Measurements from ENCODE around the gene EFCAB7.

The EFCAB7 gene

GRCh38 chr1:63601061-63601460, 77.7 kb downstream of the EFCAB7 start:
- Histone ChIP-seq H3K27me3 (no peaks in the 10 kb centered on the region), H3K4me1 (no peaks in the 10 kb centered on the region), H3K9me3 (no peaks in the 10 kb centered on the region), H3K4me3 (no peak overlapping the region), H3K27ac (no peak overlapping the region), H3K36me3 (no peaks in the 10 kb centered on the region)
- intact Hi-C loops (cut with DNase I; ENCODE audit: low total_unique reads), result no loop called here
- TF ChIP-seq, protein P1, sequence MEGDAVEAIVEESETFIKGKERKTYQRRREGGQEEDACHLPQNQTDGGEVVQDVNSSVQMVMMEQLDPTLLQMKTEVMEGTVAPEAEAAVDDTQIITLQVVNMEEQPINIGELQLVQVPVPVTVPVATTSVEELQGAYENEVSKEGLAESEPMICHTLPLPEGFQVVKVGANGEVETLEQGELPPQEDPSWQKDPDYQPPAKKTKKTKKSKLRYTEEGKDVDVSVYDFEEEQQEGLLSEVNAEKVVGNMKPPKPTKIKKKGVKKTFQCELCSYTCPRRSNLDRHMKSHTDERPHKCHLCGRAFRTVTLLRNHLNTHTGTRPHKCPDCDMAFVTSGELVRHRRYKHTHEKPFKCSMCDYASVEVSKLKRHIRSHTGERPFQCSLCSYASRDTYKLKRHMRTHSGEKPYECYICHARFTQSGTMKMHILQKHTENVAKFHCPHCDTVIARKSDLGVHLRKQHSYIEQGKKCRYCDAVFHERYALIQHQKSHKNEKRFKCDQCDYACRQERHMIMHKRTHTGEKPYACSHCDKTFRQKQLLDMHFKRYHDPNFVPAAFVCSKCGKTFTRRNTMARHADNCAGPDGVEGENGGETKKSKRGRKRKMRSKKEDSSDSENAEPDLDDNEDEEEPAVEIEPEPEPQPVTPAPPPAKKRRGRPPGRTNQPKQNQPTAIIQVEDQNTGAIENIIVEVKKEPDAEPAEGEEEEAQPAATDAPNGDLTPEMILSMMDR (IDR thresholded peaks at IDR 0.05), result no peak
- DNase-seq, result no peak

DNA sequence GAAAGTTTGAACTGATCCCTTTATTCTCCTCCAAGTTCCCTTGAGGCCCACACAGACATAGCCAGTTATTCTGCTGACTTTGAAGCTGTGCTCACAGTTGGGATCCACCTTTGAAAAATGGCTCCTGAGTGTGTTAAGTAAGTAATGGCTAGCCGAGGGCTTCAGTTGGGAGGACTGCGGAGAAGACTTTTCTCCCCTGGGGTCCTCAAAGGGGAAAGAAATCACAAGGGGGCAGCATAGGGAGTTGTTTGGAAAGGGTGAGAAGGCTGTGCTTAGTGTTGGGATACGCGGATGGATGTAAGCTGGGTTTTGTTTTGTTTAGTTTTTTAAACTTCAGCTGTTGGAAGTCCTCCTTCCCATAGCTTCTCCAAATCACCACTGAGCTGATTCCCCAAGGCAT, 78.1 kb downstream of the EFCAB7 start:
- no peaks in the 10 kb centered on the region for H3K9me3 ChIP-seq
- DNase-seq, result no peak
- no peaks in the 10 kb centered on the region for H3K27me3 ChIP-seq
- intact Hi-C loops (cut with DNase I; ENCODE audit: low total_unique reads), result no loop called here
- TF ChIP-seq, protein P1 (IDR thresholded peaks at IDR 0.05), result no peak
- H3K4me1 ChIP-seq, result no peaks in the 10 kb centered on the region
- H3K36me3 ChIP-seq, result no peaks in the 10 kb centered on the region
- no peak overlapping the region for H3K4me3 ChIP-seq
- no peak overlapping the region for H3K27ac ChIP-seq

- Histone ChIP-seq H3K9me3 (no peaks in the 10 kb centered on the region), H3K27me3 (no peaks in the 10 kb centered on the region), H3K4me1 (no peaks in the 10 kb centered on the region), H3K36me3 (no peaks in the 10 kb centered on the region), H3K27ac (no peak overlapping the region), H3K4me3 (no peak overlapping the region)
- intact Hi-C loops (cut with DNase I; ENCODE audit: low total_unique reads), result no loop called here
- DNase-seq, result no peak
- TF ChIP-seq, protein P1 (IDR thresholded peaks at IDR 0.05), result no peak
Measured at GRCh38 chr1:63601912-63602311, 78.6 kb downstream of the EFCAB7 start.

DNA sequence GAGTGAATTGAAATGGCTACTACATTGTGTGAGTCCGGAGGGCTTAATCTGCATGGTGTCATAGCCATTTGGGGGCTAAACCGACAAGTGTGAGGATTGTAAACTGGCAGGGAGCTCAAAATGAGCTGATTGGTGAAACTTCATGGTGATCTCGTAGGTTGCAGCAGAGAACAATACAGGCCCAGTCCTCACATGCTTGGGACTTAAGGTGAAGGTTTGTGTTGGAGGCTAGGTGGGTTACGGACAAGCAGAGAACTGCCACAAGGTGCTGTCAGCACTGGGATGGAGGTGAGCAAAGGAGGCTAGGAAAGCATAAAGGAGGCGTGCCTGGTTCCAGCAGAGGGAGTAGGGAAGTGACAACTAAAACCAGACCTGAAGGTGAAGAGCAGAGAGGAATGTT, 79.3 kb downstream of the EFCAB7 start:
- no peak overlapping the region for H3K4me3 ChIP-seq
- no peak for DNase-seq
- H3K4me1 ChIP-seq, result no peaks in the 10 kb centered on the region
- H3K9me3 ChIP-seq, result no peaks in the 10 kb centered on the region
- intact Hi-C loops (cut with DNase I; ENCODE audit: low total_unique reads), result no loop called here
- H3K27ac ChIP-seq, result no peak overlapping the region
- H3K27me3 ChIP-seq, result no peaks in the 10 kb centered on the region
- TF ChIP-seq, protein P1 (IDR thresholded peaks at IDR 0.05), result no peak
- H3K36me3 ChIP-seq, result no peaks in the 10 kb centered on the region

GRCh38 chr1:63603810-63604209, 80.5 kb downstream of the EFCAB7 start:
- Histone ChIP-seq H3K27me3 (no peaks in the 10 kb centered on the region), H3K4me3 (no peak overlapping the region), H3K36me3 (no peaks in the 10 kb centered on the region), H3K9me3 (no peaks in the 10 kb centered on the region), H3K4me1 (no peaks in the 10 kb centered on the region), H3K27ac (no peak overlapping the region)
- intact Hi-C loops (cut with DNase I; ENCODE audit: low total_unique reads), result no loop called here
- DNase-seq, result no peak
- TF ChIP-seq, protein P1 (IDR thresholded peaks at IDR 0.05), result no peak

DNA sequence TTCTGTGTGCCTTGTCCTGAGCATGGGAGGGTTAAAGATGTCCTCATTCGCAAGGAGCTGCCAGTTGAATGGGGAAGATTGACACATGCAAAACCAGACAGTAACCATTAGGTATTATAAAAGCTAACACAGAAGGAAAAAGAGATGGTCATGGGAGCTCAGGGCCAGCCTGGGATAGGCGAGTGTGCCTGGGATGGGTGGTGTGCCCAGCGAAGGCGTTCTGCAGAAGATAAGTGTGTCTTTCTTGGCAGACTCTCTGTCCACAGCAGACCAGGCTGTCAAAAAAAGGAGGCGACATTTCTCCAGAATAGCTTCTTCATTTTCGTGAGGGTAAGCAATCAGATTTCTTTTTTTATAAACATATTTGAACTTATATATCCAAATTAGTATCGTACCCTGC, 84.0 kb downstream of the EFCAB7 start:
- Histone ChIP-seq H3K27me3 (no peaks in the 10 kb centered on the region), H3K4me3 (no peak overlapping the region), H3K9me3 (no peaks in the 10 kb centered on the region), H3K36me3 (no peaks in the 10 kb centered on the region), H3K27ac (no peak overlapping the region), H3K4me1 (peaks cover 0 to under 1% (median 0%) of the 10 kb centered on the region in 4 donors)
- DNase-seq, result no peak
- intact Hi-C loops (cut with DNase I; ENCODE audit: low total_unique reads), result no loop called here
- TF ChIP-seq, protein P1 (IDR thresholded peaks at IDR 0.05), result no peak

All from tibial artery (tissue), 4 donors.